Measurements from ENCODE around the gene SLC46A1. TPM values are rescaled to one million over a fixed set of nuclear protein-coding genes. Genes with fewer than 3 reads are reported as not detected.

The SLC46A1 gene
- polyA plus RNA-seq, 3 donors = 1.5 to 6.3 (median 1.7) TPM

GRCh38 chr17:28372203-28372944 lies 33.6 kb downstream of the SLC46A1 start:
- H3K27ac Mint-ChIP-seq = no peak overlapping the region
- no peak for TF ChIP-seq CTCF (IDR thresholded peaks at IDR 0.05)
- Histone ChIP-seq H3K36me3 (replicated peaks in 1 of 2; ENCODE audit: control insufficient read depth in 1 of 2, insufficient read depth in 2 of 2, low read length in 2 of 2) (no peaks in the 10 kb centered on the region), H2AFZ (ENCODE audit: insufficient read depth, low read depth, low read length, poor library complexity, severe bottlenecking) (peak overlapping the region; percentile 82), H3K4me3 (replicated peaks in 1 of 3; ENCODE audit: low read depth in 2 of 3, low read length in 3 of 3) (peak overlapping the region in 1 of 3 experiments; percentile 74), H3K4me2 (replicated peaks; ENCODE audit: extremely low read depth, low read length, poor library complexity, severe bottlenecking) (peak overlapping the region; percentile 87), H4K20me1 (ENCODE audit: insufficient read depth, low read length) (peaks cover 4% of the 10 kb centered on the region), H3K4me1 (ENCODE audit: control insufficient read depth in 1 of 2, insufficient read depth in 2 of 2, low read length in 2 of 2) (peaks cover 23 to 34% of the 10 kb centered on the region in 2 donors), H3K9me3 (replicated peaks in 1 of 2; ENCODE audit: control insufficient read depth in 1 of 2, insufficient read depth in 1 of 2, low read length in 2 of 2) (peaks cover 2 to 7% of the 10 kb centered on the region in 2 donors), H3K9ac (ENCODE audit: insufficient read depth, low read length, poor library complexity, severe bottlenecking) (peak overlapping the region; percentile 49), H3K27me3 (ENCODE audit: control insufficient read depth in 2 of 2, insufficient read depth in 2 of 2, low read length in 2 of 2) (peaks cover 13 to 20% of the 10 kb centered on the region in 2 donors), H3K27ac (ENCODE audit: low read depth in 1 of 2, low read length in 2 of 2) (no peak overlapping the region), H3K79me2 (ENCODE audit: insufficient read depth, low read length) (no peaks in the 10 kb centered on the region)
- H3K36me3 Mint-ChIP-seq = peaks cover 7 to 11% of the 10 kb centered on the region in 2 donors
- intact Hi-C loops (cut with micrococcal nuclease) = no loop called here
- H3K27me3 Mint-ChIP-seq (ENCODE audit: low read depth in 3 of 3) = peaks cover 23 to 44% (median 25%) of the 10 kb centered on the region in 3 donors
- peaks cover 27% of the 10 kb centered on the region for H3K4me1 Mint-ChIP-seq
- DNase-seq = no peak
- WGBS (ENCODE audit: insufficient coverage) = 6% methylated on average over 46 of the region's 53 CpGs
- peak overlapping the region; percentile 47 to 84 for H3K4me3 Mint-ChIP-seq
- peaks cover 0 to 5% (median 1%) of the 10 kb centered on the region in 7 donors for H3K9me3 Mint-ChIP-seq

GRCh38 chr17:28371245-28372202 lies 34.5 kb downstream of the SLC46A1 start, which contains the start of gene SARM1:
SARM1 (plus strand) TSS chr17:28371694; CDS start chr17:28372033, 339 bp downstream.
- TF ChIP-seq CTCF (IDR thresholded peaks at IDR 0.05) = no peak
- Histone ChIP-seq H3K79me2 (ENCODE audit: insufficient read depth, low read length) (no peaks in the 10 kb centered on the region), H3K36me3 (replicated peaks in 1 of 2; ENCODE audit: control insufficient read depth in 1 of 2, insufficient read depth in 2 of 2, low read length in 2 of 2) (peaks cover 0 to 2% of the 10 kb centered on the region in 2 donors), H3K4me1 (ENCODE audit: control insufficient read depth in 1 of 2, insufficient read depth in 2 of 2, low read length in 2 of 2) (peaks cover 23 to 34% of the 10 kb centered on the region in 2 donors), H3K4me2 (replicated peaks; ENCODE audit: extremely low read depth, low read length, poor library complexity, severe bottlenecking) (peak within 1 kb of the TSS; percentile 87), H4K20me1 (ENCODE audit: insufficient read depth, low read length) (peaks cover 4% of the 10 kb centered on the region), H3K9ac (ENCODE audit: insufficient read depth, low read length, poor library complexity, severe bottlenecking) (peak within 1 kb of the TSS; percentile 49), H3K9me3 (replicated peaks in 1 of 2; ENCODE audit: control insufficient read depth in 1 of 2, insufficient read depth in 1 of 2, low read length in 2 of 2) (peaks cover 2 to 7% of the 10 kb centered on the region in 2 donors), H3K27me3 (ENCODE audit: control insufficient read depth in 2 of 2, insufficient read depth in 2 of 2, low read length in 2 of 2) (peaks cover 13 to 20% of the 10 kb centered on the region in 2 donors), H3K27ac (ENCODE audit: low read depth in 1 of 2, low read length in 2 of 2) (no peak within 1 kb of the TSS), H2AFZ (ENCODE audit: insufficient read depth, low read depth, low read length, poor library complexity, severe bottlenecking) (peak within 1 kb of the TSS; percentile 82), H3K4me3 (replicated peaks in 1 of 3; ENCODE audit: low read depth in 2 of 3, low read length in 3 of 3) (peak within 1 kb of the TSS; percentile 14 to 74 (median 36))
- intact Hi-C loops (cut with micrococcal nuclease) = no loop called here
- Mint-ChIP-seq H3K27ac (peak within 1 kb of the TSS in 4 of 7 donors; percentile 10 to 63 (median 52)), H3K4me3 (peak within 1 kb of the TSS; percentile 80 to 87), H3K4me1 (peaks cover 27% of the 10 kb centered on the region), H3K27me3 (ENCODE audit: low read depth in 3 of 3) (peaks cover 22 to 44% (median 25%) of the 10 kb centered on the region in 3 donors), H3K9me3 (peaks cover 0 to 5% (median 1%) of the 10 kb centered on the region in 7 donors), H3K36me3 (peaks cover 12 to 15% of the 10 kb centered on the region in 2 donors)
- under 1% methylated on average over 69 of the region's 80 CpGs for WGBS (ENCODE audit: insufficient coverage)
- peak in 2 of 3 donors; percentile 23 to 29 for DNase-seq

Measured in CD14-positive monocyte (primary cell).